OCI-LY7 (cell line): ENCODE results near the gene SNX25.

Experiments
- CTCF ChIP-seq: fragments of 200-600 bp; sonication (generic); conservative IDR thresholded peaks from 2 replicates; pipeline ENCODE4 v1.5.1; 2014; ENCODE audit warnings: mild to moderate bottlenecking, antibody characterized with exemption, low read length, moderate library complexity, mixed read lengths
- EZH2phosphoT487 ChIP-seq: fragments of 200-600 bp; sonication (generic); IDR thresholded peaks from 2 replicates; pipeline ENCODE4 v1.6.1; 2018; ENCODE audit warnings: low read depth, borderline replicate concordance, mild to moderate bottlenecking, mixed run types, antibody characterized with exemption, low read length, moderate library complexity, mixed read lengths

GRCh38 chr4:185201977-185202962 is 7.1 kb upstream of the SNX25 start:
- no peak for TF ChIP-seq CTCF
- no peak for TF ChIP-seq EZH2phosphoT487
